Islet precursor cell (in vitro differentiated cells): ENCODE data around the gene SRP68.
A peak's percentile ranks its signal among the peaks of the same experiment; 100 is the strongest.

Experiments used
- DNase-seq: peaks from one replicate; pipeline ENCODE4 v3.0.0-alpha.2; 2018

Gene SRP68

GRCh38 chr17:76017481-76018339, 54.6 kb downstream of the SRP68 start:
- DNase-seq = no peak

- DNase-seq = peak; percentile 53
Observed at GRCh38 chr17:76014925-76015261, 57.4 kb downstream of the SRP68 start.

- DNase-seq = peak; percentile 95
Observed at GRCh38 chr17:76014100-76014924, 58.0 kb downstream of the SRP68 start.

- DNase-seq = peak; percentile 61
Observed at GRCh38 chr17:76013377-76013932, 58.9 kb downstream of the SRP68 start.

GRCh38 chr17:76011951-76012350, 60.4 kb downstream of the SRP68 start:
- DNase-seq = no peak

GRCh38 chr17:76009969-76010661, 62.2 kb downstream of the SRP68 start:
- DNase-seq = peak; percentile 52

- DNase-seq = peak; percentile 55
Observed at GRCh38 chr17:76009447-76009846, 62.9 kb downstream of the SRP68 start.

GRCh38 chr17:76008630-76009425, 63.5 kb downstream of the SRP68 start:
- DNase-seq = peak; percentile 56

- DNase-seq = no peak
Observed at GRCh38 chr17:76008208-76008607, 64.1 kb downstream of the SRP68 start.

GRCh38 chr17:76007850-76008165, 64.5 kb downstream of the SRP68 start:
- DNase-seq = peak; percentile 57

- peak; percentile 50 for DNase-seq
Observed at GRCh38 chr17:76007131-76007849, 65.0 kb downstream of the SRP68 start.

GRCh38 chr17:76005263-76006149, 66.8 kb downstream of the SRP68 start:
- peak; percentile 95 for DNase-seq

- peak; percentile 70 for DNase-seq
Observed at GRCh38 chr17:76004750-76005262, 67.5 kb downstream of the SRP68 start.

GRCh38 chr17:76003915-76004314, 68.4 kb downstream of the SRP68 start:
- no peak for DNase-seq

GRCh38 chr17:76002100-76002499, 70.2 kb downstream of the SRP68 start:
- DNase-seq = no peak

- DNase-seq = no peak
Observed at GRCh38 chr17:76000755-76001521, 71.4 kb downstream of the SRP68 start, which contains the start of gene CDK3. Gene CDK3 (plus strand): TSS chr17:76000855. CDS start chr17:76001426, 571 bp downstream.

GRCh38 chr17:76000016-76000754, 72.1 kb downstream of the SRP68 start:
- peak; percentile 89 for DNase-seq

GRCh38 chr17:75998327-75998795, 74.0 kb downstream of the SRP68 start:
- peak; percentile 89 for DNase-seq
